ENCODE measurements around the gene MICAL2.

Gene MICAL2

GRCh38 chr11:12174477-12175143, 64.2 kb downstream of the MICAL2 start:
- no peak for DNase-seq

- DNase-seq = peak; percentile 88
Measured at GRCh38 chr11:12175694-12176241, 65.4 kb downstream of the MICAL2 start.

GRCh38 chr11:12176410-12176809, 66.0 kb downstream of the MICAL2 start:
- DNase-seq = no peak

GRCh38 chr11:12177739-12178338, 67.4 kb downstream of the MICAL2 start:
- no peak for DNase-seq

- no peak for DNase-seq
Measured at GRCh38 chr11:12179019-12179418, 68.6 kb downstream of the MICAL2 start.

- no peak for DNase-seq
Measured at GRCh38 chr11:12179531-12179930, 69.1 kb downstream of the MICAL2 start.

GRCh38 chr11:12180257-12181205, 70.1 kb downstream of the MICAL2 start:
- DNase-seq = peak; percentile 70

- no peak for DNase-seq
Measured at GRCh38 chr11:12182302-12182675, 71.9 kb downstream of the MICAL2 start.

GRCh38 chr11:12182676-12183541, 72.5 kb downstream of the MICAL2 start:
- peak; percentile 100 for DNase-seq

GRCh38 chr11:12183827-12184620, 73.6 kb downstream of the MICAL2 start:
- DNase-seq = no peak

GRCh38 chr11:12184699-12185098, 74.3 kb downstream of the MICAL2 start:
- no peak for DNase-seq

- no peak for DNase-seq
Measured at GRCh38 chr11:12185106-12185690, 74.8 kb downstream of the MICAL2 start.

GRCh38 chr11:12185914-12186313, 75.5 kb downstream of the MICAL2 start:
- DNase-seq = peak; percentile 53

- no peak for DNase-seq
Measured at GRCh38 chr11:12186701-12187100, 76.3 kb downstream of the MICAL2 start.

- DNase-seq = no peak
Measured at GRCh38 chr11:12187399-12187798, 77.0 kb downstream of the MICAL2 start.

- no peak for DNase-seq
Measured at GRCh38 chr11:12188548-12189317, 78.3 kb downstream of the MICAL2 start.

- no peak for DNase-seq
Measured at GRCh38 chr11:12189543-12190235, 79.3 kb downstream of the MICAL2 start.

- no peak for DNase-seq
Measured at GRCh38 chr11:12190511-12190910, 80.1 kb downstream of the MICAL2 start.

- no peak for DNase-seq
Measured at GRCh38 chr11:12192794-12193514, 82.6 kb downstream of the MICAL2 start.

All from kidney glomerular epithelial cell (primary cell).